Stimulated activated CD4-positive, alpha-beta T cell treated with anti-CD3 and anti-CD28 coated beads, TNF-alpha, amount 100 ng/mL, for 4 hours (primary cell): Measurements from ENCODE around the gene KLHL34.

ENCODE experiments used
- DNase-seq, 3 experiments: peaks; one replicate each; pipeline ENCODE4 v3.0.0-alpha.2; 2020; ENCODE audit warnings: low read depth in 3 of 3

Gene KLHL34

DNA sequence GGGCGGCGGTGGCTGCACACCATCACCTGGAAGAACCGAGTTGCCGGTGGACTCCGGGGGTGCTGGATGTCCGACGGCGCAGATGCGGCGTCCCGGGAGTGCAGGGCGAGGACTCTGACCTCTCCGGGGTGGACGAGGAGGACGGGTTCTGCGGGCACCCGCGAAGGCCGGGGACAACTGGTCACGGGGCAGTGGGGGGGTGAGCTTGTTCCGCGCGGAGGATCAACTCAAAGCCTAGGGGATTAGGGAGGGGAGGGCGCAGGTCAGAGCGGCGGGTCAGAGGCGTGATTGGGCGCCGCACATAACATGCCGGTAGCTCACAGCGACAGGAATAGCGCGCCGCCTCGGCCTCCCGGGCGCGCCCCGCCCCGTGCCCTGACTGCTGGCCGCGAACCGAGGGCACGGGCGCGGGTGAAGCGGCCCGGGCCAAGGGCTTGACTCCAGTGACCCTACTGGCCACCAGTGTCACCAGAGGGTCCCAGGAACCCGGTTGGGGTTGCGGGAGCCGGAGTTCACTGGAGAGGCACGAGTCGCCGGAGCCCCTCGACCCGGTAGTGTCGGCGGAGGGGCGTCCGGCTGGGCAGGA is at the start of gene KLHL34:
KLHL34 (minus strand) TSS at position 179 of the 586 bp plus-strand sequence. CDS start 542 bp downstream, outside the sequence.
- DNase-seq = no peak

DNA sequence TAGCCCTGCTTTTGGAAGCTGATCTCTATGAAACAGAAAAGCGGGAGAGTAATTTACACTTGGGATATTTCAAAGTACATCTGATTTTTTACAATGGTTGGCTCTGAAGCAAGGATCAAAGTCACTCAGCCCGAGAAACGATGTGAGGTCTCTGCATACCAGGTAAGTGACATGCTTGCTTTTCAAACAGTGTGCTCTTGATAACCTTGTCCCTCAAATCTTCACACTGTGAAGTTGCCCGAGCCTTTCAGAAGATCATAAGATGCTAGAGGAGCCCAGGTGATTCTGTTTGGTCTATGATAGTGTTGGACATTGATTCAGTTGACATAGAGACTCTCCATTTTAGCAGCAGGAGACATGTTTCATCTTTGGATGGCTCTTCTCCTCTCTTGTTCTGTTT is 47.1 kb upstream of the KLHL34 start:
- DNase-seq = no peak

GRCh38 chrX:21702725-21703124 is 44.6 kb upstream of the KLHL34 start:
- no peak for DNase-seq

DNA sequence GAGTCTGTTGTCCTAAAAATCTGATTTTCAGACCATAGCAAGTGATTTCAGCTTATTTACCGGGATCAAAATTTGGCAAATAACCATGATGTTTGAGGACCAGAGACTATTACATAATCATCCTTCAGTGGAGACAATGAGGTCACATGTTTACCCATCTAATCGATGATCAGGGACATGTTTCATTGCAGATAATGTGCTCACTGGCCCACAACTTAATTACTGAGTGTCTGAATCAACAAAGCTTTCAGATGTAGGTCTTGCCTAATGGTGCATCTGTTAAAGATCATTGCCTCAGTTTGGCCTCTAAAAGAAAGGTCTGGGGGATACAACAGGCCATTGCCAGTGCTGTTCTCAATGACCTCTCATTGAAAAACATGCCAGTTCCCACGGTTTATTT is 42.8 kb upstream of the KLHL34 start:
- DNase-seq = no peak

- no peak for DNase-seq
These were observed 42.1 kb upstream of the KLHL34 start for GRCh38 chrX:21700275-21700674.

DNA sequence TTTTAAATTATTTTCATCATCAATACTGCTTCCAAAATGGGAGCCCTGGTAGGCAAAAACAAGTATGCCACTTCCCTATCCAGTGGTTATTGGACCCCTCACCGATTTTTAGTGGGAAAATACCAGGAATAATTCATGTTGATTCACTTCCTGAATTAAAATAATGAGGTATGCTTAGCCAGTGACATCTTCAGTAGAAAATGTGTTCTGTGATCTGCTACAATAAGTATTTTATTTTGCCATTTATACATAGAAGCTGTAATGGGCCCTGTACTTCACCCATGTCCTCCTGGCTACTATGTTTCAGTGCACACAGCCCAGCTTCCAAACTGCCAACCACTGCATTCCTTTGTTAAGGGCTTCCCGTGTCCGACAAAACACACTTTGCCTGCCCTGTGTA is 41.0 kb upstream of the KLHL34 start:
- DNase-seq = no peak

GRCh38 chrX:21698272-21698671 is 40.1 kb upstream of the KLHL34 start:
- DNase-seq = no peak

DNA sequence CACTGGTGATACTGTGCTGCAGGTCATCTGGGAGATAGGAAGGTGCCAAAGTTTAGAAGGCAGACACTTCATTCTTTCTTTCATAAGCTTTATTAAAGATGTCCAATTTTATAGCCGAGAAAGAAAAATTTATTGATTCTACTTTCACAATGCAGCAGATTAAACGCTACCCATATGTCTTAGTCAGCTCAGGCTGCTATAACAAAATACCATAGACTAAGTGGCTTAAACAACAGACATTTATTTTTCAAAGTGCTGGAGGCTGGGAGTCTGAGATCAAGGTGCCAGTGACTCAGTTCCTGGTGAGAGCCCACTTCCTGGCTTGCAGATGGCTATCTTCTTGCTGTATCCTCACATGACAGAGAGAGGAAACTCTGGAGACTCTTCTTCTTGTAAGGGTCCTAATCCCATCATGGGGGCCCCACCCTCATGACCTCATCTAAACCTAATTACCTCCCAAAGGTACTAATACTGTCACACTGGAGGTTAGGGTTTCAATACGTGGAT is 33.4 kb upstream of the KLHL34 start:
- no peak for DNase-seq

GRCh38 chrX:21683941-21684340 is 25.8 kb upstream of the KLHL34 start:
- DNase-seq = no peak

DNA sequence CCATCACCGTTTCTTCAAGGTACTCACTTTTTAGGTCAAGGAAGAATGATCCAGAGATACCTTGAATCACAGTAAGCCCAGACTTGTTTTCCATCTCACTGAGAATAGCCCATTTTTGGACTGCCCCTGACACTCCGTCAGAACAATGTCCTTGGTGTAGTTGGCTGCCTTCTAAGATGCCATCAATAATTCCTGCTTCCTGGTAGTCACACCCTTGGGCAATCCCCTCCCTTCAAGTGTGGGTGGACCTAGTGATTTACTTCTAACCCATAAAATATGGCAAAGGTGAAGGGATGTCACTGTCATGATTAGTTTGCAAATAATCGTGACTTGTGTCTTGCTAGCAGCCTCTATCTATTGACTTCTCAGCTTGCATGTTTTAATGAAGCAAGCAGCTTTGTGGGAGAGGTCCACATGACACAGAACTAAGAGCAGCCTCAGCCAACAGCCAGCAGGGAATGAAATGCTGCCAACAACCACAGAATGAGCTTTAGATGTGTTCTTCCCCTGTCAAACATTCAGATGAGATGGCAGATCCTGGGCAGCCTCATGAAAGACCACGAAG is 20.0 kb upstream of the KLHL34 start:
- DNase-seq = no peak

DNA sequence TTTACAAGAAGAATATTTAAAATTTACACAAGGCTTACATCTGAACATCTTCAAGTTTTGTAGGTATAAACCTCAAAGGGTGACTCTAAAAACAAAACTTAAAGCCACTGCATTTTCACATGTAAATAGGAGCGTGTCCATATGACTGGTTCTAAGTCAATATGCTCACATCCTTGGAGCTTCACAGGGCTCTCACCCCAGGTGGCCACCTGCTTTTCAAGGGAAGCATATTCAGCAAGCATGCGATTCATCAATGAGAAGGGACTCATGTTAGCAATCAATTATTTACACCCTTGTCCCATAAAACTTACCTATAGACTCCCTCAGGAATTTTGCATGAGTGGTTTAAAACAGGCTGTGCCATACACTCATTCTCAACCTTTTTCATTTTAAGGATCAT is 17.8 kb upstream of the KLHL34 start:
- DNase-seq = no peak

DNA sequence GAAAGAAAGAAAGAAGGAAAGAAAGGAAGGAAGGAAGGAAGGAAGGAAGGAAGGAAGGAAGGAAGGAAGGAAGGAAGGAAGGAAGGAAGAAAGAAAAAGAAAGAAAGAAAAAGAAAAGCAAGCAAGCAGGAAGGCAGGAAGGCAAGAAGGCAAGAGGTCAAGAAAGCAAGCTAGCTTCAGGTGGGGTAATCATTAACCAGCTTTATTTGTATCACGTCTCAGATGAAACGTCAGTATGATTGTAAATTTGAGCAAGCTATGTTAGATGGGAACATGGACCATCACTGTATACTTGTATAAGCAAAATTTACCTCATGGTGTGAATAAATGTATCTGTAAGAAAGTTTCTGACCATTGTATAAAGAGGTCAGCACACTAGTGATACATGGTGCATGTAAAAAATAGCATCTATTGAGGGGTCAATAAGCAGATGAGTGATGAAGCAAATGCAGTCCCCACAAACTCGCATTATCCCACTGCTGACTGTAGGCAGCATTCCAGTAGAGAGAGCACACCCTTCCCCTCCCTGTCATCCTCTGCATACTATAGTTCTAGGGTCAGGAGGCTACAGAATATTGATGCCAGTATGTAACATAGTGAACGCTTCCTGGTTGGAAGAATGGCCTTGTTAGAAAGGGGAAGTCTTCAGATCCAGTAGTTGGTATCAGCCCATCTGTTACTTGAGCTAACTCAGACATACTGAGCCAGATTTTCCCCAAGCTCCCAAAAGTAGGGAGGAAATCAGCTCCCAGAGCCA is 16.5 kb upstream of the KLHL34 start:
- DNase-seq = no peak

DNA sequence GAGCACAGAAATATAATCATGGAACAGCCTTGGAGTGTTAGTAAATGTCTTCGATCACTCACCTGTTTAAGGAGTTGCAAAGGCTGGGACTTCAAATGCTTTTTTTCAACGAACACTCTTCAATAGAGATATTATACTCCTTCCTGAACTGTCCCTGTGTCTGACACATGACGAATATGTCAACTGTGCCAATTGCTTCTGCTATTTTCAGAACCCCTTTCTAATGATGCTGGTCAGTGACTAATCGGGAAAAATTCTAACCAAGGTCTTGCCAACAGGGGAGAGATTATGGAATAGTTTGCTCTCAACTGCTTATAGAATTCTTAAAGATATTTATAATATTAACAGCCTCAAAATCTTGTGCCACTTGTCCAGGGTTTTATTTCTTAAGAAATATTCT is 8.5 kb upstream of the KLHL34 start:
- no peak for DNase-seq

GRCh38 chrX:21666252-21666651 is 8.1 kb upstream of the KLHL34 start:
- no peak for DNase-seq

- DNase-seq = no peak
These were observed 4.6 kb upstream of the KLHL34 start for GRCh38 chrX:21662761-21663160.

GRCh38 chrX:21661316-21661715 is 3.2 kb upstream of the KLHL34 start:
- DNase-seq = no peak

DNA sequence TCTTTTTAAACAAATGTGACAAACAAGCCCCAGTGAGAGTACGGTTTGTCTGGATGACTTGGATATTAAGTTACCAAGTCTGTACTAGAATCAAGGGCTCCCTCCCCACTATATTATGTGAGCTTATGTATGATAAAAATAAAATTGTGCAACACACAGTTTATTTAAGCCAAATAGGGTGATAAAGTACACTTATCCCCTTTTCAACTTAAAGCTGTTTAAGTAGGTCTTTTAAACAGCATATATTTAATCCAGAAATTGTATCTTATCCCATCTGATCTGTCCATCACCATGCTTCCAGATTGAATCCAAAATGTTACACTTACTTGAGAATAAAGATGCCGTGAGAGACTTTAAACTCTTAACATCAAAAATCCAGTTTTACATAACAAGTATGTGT is 2.0 kb upstream of the KLHL34 start:
- no peak for DNase-seq

GRCh38 chrX:21659320-21659719 is 1.2 kb upstream of the KLHL34 start:
- no peak for DNase-seq

DNA sequence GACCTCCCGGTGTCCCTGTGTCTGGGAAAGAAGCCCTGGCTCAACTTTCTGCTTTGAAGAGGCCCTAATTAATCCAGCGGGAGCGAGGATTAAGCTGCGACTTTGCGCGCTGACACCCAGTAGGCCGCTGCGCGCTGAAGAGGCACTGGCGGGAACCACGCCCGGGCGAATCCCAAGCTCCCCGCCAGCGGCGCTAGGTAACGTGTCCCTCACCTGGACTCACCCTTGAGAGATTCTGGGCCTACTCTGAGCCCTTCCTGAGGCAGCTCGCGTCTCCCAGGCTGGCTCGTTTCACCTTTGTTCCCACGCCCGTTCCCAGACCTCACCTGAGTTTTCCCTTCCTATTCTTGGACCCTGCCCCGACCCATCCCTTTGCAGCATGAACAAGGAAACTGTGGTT is 616 bp upstream of the KLHL34 start:
- no peak for DNase-seq

- no peak for DNase-seq
These were observed 595 bp downstream of the KLHL34 start for GRCh38 chrX:21657318-21658151.

DNA sequence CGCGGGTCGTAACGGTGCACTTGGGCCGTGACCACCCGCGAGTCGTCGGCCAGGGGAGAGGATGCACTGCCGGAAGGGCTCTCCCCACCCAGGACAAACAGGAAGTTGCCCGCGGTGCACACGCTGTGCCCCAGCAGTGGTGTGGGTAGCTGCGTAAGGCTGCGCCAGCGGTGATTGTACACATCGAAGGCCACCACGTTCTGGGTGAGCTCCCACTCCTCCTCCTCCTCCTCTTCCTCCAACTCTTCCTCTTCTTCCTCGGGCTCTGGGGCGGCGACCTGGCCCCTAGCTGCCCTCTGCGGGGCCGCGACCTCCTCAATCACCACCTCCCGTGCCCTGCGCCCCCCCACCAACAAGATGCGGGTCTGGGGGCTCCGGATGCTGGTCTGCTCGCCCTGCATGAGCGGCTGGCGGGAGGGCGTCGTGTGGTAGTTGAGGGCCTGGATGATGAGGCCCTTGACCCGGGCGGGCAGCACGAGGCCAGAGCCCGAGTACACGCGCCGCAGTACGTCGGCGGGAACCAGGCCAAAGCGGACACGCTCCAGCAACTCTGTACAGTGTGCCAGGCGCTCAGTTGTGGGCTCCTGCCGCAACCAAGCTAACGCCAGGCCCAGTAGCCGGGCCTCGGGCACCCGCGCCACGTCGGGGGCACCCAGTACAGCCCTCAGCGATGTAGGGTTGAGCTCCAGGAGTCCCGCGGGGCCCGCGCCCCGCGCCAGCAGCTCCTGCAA is 1.4 kb downstream of the KLHL34 start:
- no peak for DNase-seq
